HG03354 (cell line): Measurements from ENCODE around the gene TLE1.

Source experiments
- ATAC-seq: cut with Tn5 transposase; IDR thresholded peaks from one replicate; pipeline ENCODE4 v1.9.1; 2021; ENCODE audit warnings: mild to moderate bottlenecking; ENCODE audit not compliant: unreplicated experiment, poor library complexity, severe bottlenecking

Gene TLE1

DNA sequence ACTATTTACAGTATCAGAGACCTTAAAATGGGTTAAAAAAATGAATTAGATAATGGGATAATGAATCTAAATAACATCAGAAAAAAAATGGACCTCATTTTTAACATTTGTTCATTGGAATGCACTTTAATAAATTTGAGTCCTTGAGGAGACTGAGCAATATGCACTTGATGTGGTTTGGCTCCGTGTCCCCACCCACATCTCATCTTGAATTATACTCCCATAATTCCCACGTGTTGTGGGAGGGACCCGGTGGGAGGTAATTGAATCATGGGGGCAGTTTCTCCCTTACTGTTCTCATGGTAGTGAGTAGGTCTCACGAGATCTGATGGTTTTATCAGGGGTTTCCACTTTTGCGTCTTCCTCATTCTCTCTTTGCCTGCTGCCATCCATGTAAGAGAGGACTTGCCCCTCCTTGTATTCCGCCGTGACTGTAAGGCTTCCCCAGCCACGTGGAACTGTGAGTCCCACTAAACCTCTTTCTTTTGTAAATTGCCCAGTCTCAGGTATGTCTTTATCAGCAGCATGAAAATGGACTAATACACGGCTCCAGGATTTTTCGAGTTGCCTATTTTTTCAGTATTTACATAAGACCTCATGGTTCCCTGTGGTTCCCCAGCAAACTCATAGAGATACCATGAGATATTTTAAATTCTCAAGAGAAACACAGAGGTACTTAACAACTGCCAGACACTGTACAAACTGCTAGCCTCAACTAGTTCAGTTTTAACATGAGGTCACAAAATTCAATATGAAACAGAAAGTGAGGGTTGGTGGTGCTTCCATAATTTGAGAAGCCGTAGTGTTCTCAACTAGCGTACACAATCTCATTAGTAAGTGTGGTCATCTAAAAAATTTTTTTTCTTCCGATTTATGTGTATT lies 128.3 kb downstream of the TLE1 start:
- ATAC-seq = no peak

GRCh38 chr9:81559709-81560108 lies 129.6 kb downstream of the TLE1 start:
- ATAC-seq = no peak

- no peak for ATAC-seq
These were observed 130.2 kb downstream of the TLE1 start for GRCh38 chr9:81559197-81559596.

DNA sequence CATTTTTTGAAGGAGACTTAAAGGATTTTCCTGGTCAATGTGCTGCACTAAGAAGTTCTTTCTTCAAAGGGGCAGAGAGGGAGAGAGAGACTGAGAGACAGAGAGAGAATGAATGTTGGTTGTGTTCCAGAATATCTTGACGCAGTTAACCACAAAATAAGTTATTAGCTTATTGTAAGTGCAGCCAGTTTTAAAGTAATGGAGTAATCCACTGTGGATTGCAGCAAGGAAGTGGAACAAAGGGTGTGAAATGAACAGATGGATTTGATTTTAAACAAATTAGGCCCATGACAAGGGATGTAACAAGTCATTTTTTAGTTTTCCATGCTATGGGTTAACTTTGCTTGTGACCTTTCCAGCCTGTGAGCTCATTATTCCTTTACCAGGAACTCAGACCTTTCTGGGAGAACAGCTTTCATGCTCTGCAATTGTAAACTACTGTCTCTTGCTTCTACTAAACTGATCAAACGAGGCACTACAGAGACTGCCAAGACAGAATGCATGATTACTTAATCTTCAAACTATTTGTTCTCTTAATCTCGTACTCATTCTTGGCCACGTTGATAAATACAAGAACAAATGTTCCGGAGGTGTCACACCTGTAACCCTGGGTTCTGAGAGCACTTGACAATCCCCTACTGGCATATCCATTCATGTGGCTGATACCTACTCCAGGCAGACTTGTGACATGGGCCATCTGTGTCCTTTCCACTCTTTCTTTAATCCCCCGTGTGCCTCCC lies 131.1 kb downstream of the TLE1 start:
- no peak for ATAC-seq

DNA sequence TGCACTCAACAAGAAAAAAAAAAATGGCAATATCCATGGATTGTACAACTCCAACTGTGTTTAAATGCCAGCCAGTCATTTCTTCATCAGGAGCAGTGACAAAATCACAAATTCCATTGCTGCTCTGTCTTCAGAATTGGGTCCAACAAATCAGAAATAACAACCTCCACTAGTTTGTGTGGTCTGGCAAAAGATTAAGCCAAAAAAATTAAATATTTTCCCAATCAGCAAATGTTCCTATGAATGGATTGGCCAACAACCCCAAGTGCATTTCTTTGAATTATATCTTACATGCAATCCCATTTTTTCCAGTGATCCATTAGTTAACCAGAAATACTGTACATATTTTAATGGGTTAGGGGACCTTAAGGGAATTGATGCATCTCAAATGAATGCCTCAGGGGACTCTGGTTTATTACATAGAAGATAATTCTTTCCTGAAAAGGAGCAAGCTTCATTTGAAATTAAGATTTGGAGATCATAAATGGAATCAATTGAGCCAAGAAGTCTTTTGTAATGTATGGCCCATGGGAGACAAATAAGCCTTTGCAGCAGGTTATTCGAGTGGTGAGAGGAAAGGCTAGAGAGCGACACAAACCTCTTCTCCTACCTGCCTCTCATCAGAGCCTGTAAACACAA lies 131.8 kb downstream of the TLE1 start:
- ATAC-seq = no peak

- ATAC-seq = no peak
These were observed 132.4 kb downstream of the TLE1 start for GRCh38 chr9:81556923-81557322.

GRCh38 chr9:81552581-81552991 lies 136.8 kb downstream of the TLE1 start:
- no peak for ATAC-seq

DNA sequence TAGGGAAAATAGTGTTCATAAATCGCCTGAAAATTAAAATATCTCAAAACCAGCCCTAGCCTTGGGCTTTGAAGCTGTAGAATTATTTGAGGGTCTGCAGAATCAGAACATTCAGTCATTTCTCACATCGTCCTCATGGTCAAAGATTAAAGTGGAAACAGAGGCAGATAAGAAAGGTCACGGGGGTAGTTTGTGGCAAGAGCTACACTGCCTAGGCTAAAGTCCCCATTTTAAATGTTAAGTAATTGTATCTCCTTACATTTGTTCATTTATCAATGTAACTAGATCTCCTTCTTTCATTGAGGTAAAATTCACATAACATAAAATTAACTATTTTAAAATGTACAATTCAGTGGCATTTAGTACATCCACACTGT lies 139.2 kb downstream of the TLE1 start:
- no peak for ATAC-seq

GRCh38 chr9:81549500-81550206 lies 139.7 kb downstream of the TLE1 start:
- no peak for ATAC-seq

DNA sequence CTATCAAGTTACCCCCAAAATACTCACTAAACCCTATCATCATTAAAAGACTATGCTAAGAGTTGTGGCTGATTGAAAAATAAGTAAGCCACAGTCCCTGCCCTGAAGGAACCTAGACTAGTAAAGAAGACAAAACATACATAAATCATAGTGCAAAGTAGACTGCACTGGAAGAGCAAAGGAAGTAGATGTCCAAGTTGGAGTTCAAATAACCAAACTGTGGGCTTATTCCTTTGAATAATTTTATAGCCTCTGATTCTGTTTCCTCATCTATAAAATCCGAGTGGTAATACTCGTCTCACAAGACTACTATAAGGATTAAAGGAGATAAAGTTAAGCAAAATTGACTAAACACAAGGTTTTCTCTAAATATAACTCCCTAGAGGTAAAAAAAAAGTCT lies 140.4 kb downstream of the TLE1 start:
- ATAC-seq = no peak

- no peak for ATAC-seq
These were observed 142.9 kb downstream of the TLE1 start for GRCh38 chr9:81546489-81546888.

GRCh38 chr9:81543695-81544094 lies 145.7 kb downstream of the TLE1 start:
- no peak for ATAC-seq

DNA sequence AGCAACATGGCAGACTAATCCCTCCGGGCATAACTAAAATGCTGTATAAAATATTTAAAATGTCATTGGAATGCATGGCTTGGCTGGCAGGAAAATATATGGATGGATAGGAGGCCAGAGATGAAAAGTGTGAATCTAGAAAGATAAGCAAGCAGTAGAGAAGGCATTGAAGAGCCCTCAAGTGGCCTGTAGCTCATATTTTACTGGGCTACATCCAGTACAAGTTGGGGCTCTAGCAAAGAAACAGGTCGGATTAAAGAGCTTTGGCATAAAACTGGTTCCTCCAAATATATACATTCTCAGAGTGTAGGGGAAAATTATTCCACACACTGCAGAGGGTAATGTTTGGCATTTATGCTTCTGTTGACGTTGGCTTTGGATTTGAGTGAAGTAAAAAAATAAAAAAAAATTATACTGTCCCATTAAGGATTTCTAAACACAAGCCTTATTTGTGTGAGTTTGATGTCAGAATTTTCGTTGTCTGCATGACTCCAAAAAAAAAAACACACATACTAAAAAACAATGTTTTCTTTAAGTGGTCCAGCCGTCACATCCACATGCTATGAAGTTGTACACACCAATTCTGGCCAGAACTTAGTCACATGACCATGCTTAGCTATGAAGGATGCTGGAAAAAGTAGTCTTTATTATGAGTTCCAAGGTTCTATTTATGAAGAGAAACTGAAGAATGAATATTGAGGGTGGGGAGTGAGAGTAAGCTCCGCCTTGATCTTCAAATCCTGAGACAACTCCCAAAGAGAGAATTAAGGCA lies 147.0 kb downstream of the TLE1 start:
- ATAC-seq = no peak

GRCh38 chr9:81540142-81540710 lies 149.1 kb downstream of the TLE1 start:
- ATAC-seq = no peak

GRCh38 chr9:81539317-81539716 lies 150.0 kb downstream of the TLE1 start:
- ATAC-seq = no peak

- ATAC-seq = no peak
These were observed 150.5 kb downstream of the TLE1 start for GRCh38 chr9:81538890-81539289.

DNA sequence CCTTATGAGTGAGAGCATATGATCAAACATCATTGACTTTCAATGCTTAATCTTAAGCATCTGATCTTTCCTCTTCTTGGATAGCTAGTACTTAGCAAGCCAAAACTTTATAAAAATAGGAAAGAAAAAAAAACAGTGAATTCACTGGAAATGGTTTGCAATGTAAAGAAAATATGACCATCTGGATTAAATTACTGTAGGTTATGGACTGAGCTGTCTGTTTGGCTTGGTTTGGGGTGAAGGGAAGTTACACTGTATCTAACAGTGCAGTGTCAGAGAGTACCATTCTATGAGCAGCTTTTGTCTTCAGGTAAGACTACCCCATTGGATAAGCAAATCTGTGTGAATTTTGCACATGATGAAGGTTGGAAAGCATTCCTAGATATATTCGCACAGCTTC lies 151.4 kb downstream of the TLE1 start:
- no peak for ATAC-seq

DNA sequence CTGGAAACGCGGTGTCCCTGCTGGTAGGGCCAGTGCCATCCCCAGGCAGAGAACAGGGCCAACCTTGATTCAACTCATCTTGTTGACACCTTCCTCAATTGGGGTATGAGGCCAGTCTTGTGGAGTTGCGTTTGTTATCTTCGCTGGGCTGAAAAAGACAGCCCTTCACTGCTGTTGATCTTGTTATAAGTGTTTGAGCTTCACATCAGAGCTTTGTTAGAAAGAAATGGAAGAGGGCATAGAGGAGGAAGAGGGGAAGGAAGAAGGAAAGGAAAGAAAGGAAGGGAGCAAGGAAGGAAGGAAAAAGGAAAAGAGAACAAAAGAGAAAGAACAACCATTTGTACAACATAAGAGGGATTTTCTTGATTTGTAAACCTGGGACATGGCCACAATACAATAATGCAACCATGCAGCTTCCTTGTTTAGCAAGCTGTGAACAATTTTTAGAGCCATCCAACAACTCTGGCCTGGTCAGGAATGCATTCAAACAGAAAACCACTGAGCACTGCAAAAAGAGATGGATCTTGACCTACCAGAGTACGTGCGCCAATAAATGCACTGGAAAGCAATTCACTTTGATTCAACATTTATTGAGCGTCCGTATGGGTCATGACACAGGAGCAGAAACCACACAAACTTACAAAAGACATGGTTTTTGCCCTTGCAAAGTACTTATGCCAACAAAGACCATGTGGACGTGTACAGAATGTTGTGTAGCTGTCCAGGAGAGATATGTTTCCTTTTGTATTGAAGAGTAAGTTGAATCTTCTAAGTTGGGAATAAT lies 152.9 kb downstream of the TLE1 start:
- ATAC-seq = no peak
